ENCODE results near the gene NELFCD. TPM values are rescaled to one million over a fixed set of nuclear protein-coding genes. Genes with fewer than 3 reads are reported as not detected.
"Not testable (repeated sequence)": the region's sequence is repeated elsewhere in the genome, so short reads cannot be mapped to it uniquely, and the experiment has no call there.

NELFCD gene
- total RNA-seq, 8 experiments from 2014 or later, result 31.0 to 126 (median 65.7) TPM

GRCh38 chr20:58963060-58963584, 17.9 kb upstream of the NELFCD start:
- in situ Hi-C loops (cut with MboI; ENCODE audit: low pct_unique_long_range_greater_than_20kb in 2 of 9, low sequenced_read_pairs in 9 of 9, unreplicated experiment in 9 of 9), result no loop called here
- ATAC-seq (replicated peaks in 6 of 8), result peak in 1 of 8 experiments; percentile 24

GRCh38 chr20:58963922-58964321, 17.1 kb upstream of the NELFCD start:
- ATAC-seq (replicated peaks in 6 of 8); H3K4me3 ChIP-seq; H3K27ac ChIP-seq; H3K4me1 ChIP-seq (replicated peaks in 1 of 2); in situ Hi-C loops (cut with MboI; ENCODE audit: low pct_unique_long_range_greater_than_20kb in 2 of 9, low sequenced_read_pairs in 9 of 9, unreplicated experiment in 9 of 9): not testable (repeated sequence)
- WGBS, 10 experiments, result 9 to 97% (median 78%) methylated on average over 2 to 5 of the region's 5 CpGs; no CpG with 5 or more reads in 3 of the 10 experiments

More at GRCh38 chr20:58963060-58963584, 17.9 kb upstream of the NELFCD start:
- Histone ChIP-seq H3K4me1 (replicated peaks in 1 of 2) (no peaks in the 10 kb centered on the region), H3K4me3 (no peak overlapping the region), H3K27ac (no peak overlapping the region)
- WGBS, 10 experiments, result 10 to 100% (median 89%) methylated on average over 1 to 6 of the region's 8 CpGs; no CpG with 5 or more reads in 5 of the 10 experiments

GRCh38 chr20:58965270-58966064, 15.6 kb upstream of the NELFCD start:
- in situ Hi-C loops (cut with MboI; ENCODE audit: low pct_unique_long_range_greater_than_20kb in 2 of 9, low sequenced_read_pairs in 9 of 9, unreplicated experiment in 9 of 9), result no loop called here
- WGBS, 10 experiments, result 0 to 83% (median 45%) methylated on average over 1 to 6 of the region's 14 CpGs; no CpG with 5 or more reads in 1 of the 10 experiments
- H3K4me1 ChIP-seq (replicated peaks in 1 of 2), result no peaks in the 10 kb centered on the region
- H3K27ac ChIP-seq, result no peak overlapping the region
- ATAC-seq (replicated peaks in 6 of 8), result no peak
- no peak overlapping the region for H3K4me3 ChIP-seq

GRCh38 chr20:58967652-58968429, 13.2 kb upstream of the NELFCD start:
- in situ Hi-C loops (cut with MboI; ENCODE audit: low pct_unique_long_range_greater_than_20kb in 2 of 9, low sequenced_read_pairs in 9 of 9, unreplicated experiment in 9 of 9), result no loop called here
- no peak overlapping the region for H3K27ac ChIP-seq
- no peak overlapping the region for H3K4me3 ChIP-seq
- ATAC-seq (replicated peaks in 6 of 8), result no peak
- H3K4me1 ChIP-seq (replicated peaks in 1 of 2), result no peaks in the 10 kb centered on the region
- WGBS, 10 experiments, result 3 to 100% (median 79%) methylated on average over 2 to 9 of the region's 10 CpGs; no CpG with 5 or more reads in 4 of the 10 experiments

GRCh38 chr20:58969439-58969838, 11.6 kb upstream of the NELFCD start:
- in situ Hi-C loops (cut with MboI; ENCODE audit: low pct_unique_long_range_greater_than_20kb in 2 of 9, low sequenced_read_pairs in 9 of 9, unreplicated experiment in 9 of 9), result no loop called here
- Histone ChIP-seq H3K4me1 (replicated peaks in 1 of 2) (no peaks in the 10 kb centered on the region), H3K27ac (no peak overlapping the region), H3K4me3 (no peak overlapping the region)
- ATAC-seq (replicated peaks in 6 of 8), result no peak
- 20 to 100% (median 71%) methylated on average over 1 to 2 of the region's 2 CpGs for WGBS, 10 experiments

GRCh38 chr20:58970146-58970545, 10.9 kb upstream of the NELFCD start:
- Histone ChIP-seq H3K4me3 (no peak overlapping the region), H3K4me1 (replicated peaks in 1 of 2) (no peaks in the 10 kb centered on the region), H3K27ac (no peak overlapping the region)
- 0 to 75% (median 30%) methylated on average over 1 of the region's 1 CpG; no CpG with 5 or more reads in 4 of the 10 experiments for WGBS, 10 experiments
- no peak for ATAC-seq (replicated peaks in 6 of 8)
- in situ Hi-C loops (cut with MboI; ENCODE audit: low pct_unique_long_range_greater_than_20kb in 2 of 9, low sequenced_read_pairs in 9 of 9, unreplicated experiment in 9 of 9), result no loop called here

GRCh38 chr20:58971429-58971828, 9.6 kb upstream of the NELFCD start:
- Histone ChIP-seq H3K4me3 (no peak overlapping the region), H3K4me1 (replicated peaks in 1 of 2) (no peaks in the 10 kb centered on the region), H3K27ac (no peak overlapping the region)
- in situ Hi-C loops (cut with MboI; ENCODE audit: low pct_unique_long_range_greater_than_20kb in 2 of 9, low sequenced_read_pairs in 9 of 9, unreplicated experiment in 9 of 9), result no loop called here
- 20 to 100% (median 67%) methylated on average over 1 to 5 of the region's 6 CpGs; no CpG with 5 or more reads in 1 of the 10 experiments for WGBS, 10 experiments
- no peak for ATAC-seq (replicated peaks in 6 of 8)

GRCh38 chr20:58973179-58973578, 7.9 kb upstream of the NELFCD start:
- Histone ChIP-seq H3K4me3 (no peak overlapping the region), H3K27ac (no peak overlapping the region), H3K4me1 (replicated peaks in 1 of 2) (no peaks in the 10 kb centered on the region)
- in situ Hi-C loops (cut with MboI; ENCODE audit: low pct_unique_long_range_greater_than_20kb in 2 of 9, low sequenced_read_pairs in 9 of 9, unreplicated experiment in 9 of 9), result no loop called here
- WGBS, 10 experiments, result 33 to 84% (median 67%) methylated on average over 1 to 4 of the region's 4 CpGs; no CpG with 5 or more reads in 3 of the 10 experiments
- ATAC-seq (replicated peaks in 6 of 8), result no peak

- H3K27ac ChIP-seq, result no peak overlapping the region
- H3K4me3 ChIP-seq, result no peak overlapping the region
- in situ Hi-C loops (cut with MboI; ENCODE audit: low pct_unique_long_range_greater_than_20kb in 2 of 9, low sequenced_read_pairs in 9 of 9, unreplicated experiment in 9 of 9), result no loop called here
- no peak for ATAC-seq (replicated peaks in 6 of 8)
- H3K4me1 ChIP-seq (replicated peaks in 1 of 2), result no peaks in the 10 kb centered on the region
- 39 to 96% (median 83%) methylated on average over 3 of the region's 3 CpGs; no CpG with 5 or more reads in 1 of the 10 experiments for WGBS, 10 experiments
These were observed 7.2 kb upstream of the NELFCD start for GRCh38 chr20:58973866-58974265.

- in situ Hi-C loops (cut with MboI; ENCODE audit: low pct_unique_long_range_greater_than_20kb in 2 of 9, low sequenced_read_pairs in 9 of 9, unreplicated experiment in 9 of 9), result no loop called here
- Histone ChIP-seq H3K4me1 (replicated peaks in 1 of 2) (no peaks in the 10 kb centered on the region), H3K27ac (no peak overlapping the region), H3K4me3 (no peak overlapping the region)
- WGBS, 10 experiments, result 14 to 100% (median 84%) methylated on average over 1 of the region's 1 CpG; no CpG with 5 or more reads in 2 of the 10 experiments
- ATAC-seq (replicated peaks in 6 of 8), result no peak
These were observed 5.7 kb upstream of the NELFCD start for GRCh38 chr20:58975353-58975752.

- Histone ChIP-seq H3K4me3 (no peak overlapping the region), H3K4me1 (replicated peaks in 1 of 2) (no peaks in the 10 kb centered on the region), H3K27ac (no peak overlapping the region)
- in situ Hi-C loops (cut with MboI; ENCODE audit: low pct_unique_long_range_greater_than_20kb in 2 of 9, low sequenced_read_pairs in 9 of 9, unreplicated experiment in 9 of 9), result no loop called here
- ATAC-seq (replicated peaks in 6 of 8), result no peak
- 46 to 100% (median 83%) methylated on average over 1 to 3 of the region's 3 CpGs for WGBS, 10 experiments
These were observed 4.9 kb upstream of the NELFCD start for GRCh38 chr20:58976061-58976730.

GRCh38 chr20:58978351-58979190, 2.5 kb upstream of the NELFCD start:
- no peak for ATAC-seq (replicated peaks in 6 of 8)
- no peak overlapping the region for H3K4me3 ChIP-seq
- no peak overlapping the region for H3K27ac ChIP-seq
- in situ Hi-C loops (cut with MboI; ENCODE audit: low pct_unique_long_range_greater_than_20kb in 2 of 9, low sequenced_read_pairs in 9 of 9, unreplicated experiment in 9 of 9), result no loop called here
- peaks cover 9 to 10% of the 10 kb centered on the region in 2 donors for H3K4me1 ChIP-seq (replicated peaks in 1 of 2)
- WGBS, 10 experiments, result 0 to 100% (median 61%) methylated on average over 1 to 4 of the region's 6 CpGs; no CpG with 5 or more reads in 2 of the 10 experiments
